Measurements from ENCODE around the gene CLIC1. TPM values are rescaled to one million over a fixed set of nuclear protein-coding genes. Genes with fewer than 3 reads are reported as not detected.

CLIC1 gene
- 107 and 113 TPM in 2 replicates for total RNA-seq (2013; cell fraction: nucleolus; rRNA removed)
- total RNA-seq (2014; rRNA removed) (647 and 648 TPM in 2 replicates), total RNA-seq (2014; rRNA removed; fragmentation: Illumina TruSeq; extraction: Trizol) (608 and 625 TPM in 2 replicates), total RNA-seq (2021) (446 and 458 TPM in 2 replicates), polyA plus RNA-seq (2011; rRNA removed) (890 and 943 TPM in 2 replicates), polyA plus RNA-seq (2014; fragmentation: Illumina TruSeq; extraction: Trizol) (712 and 725 TPM in 2 replicates), polyA plus RNA-seq (2014; fragmentation: Nextera tagmentation; extraction: Ambion mirVana) (1,000 to 10,000 TPM; 1,083 to 1,266 TPM), polyA plus RNA-seq (2014; rRNA removed) (563 and 612 TPM in 2 replicates), polyA plus RNA-seq (2016; fragmentation: Nextera tagmentation; extraction: Ambion mirVana) (100 to 1,000 TPM; 600 to 622 TPM), polyA minus RNA-seq (2011; rRNA and poly(A)+ RNA removed) (408 and 594 TPM in 2 replicates), Bru-seq, nascent RNA (percentile 93 among the genes with signal in this experiment), BruChase-seq, experiment 1, labeled RNA remaining after a 6-hour chase (percentile 98 among the genes with signal in this experiment), BruChase-seq, experiment 2, labeled RNA remaining after a 2-hour chase (percentile 94 among the genes with signal in this experiment)
- 339 TPM for polyA plus RNA-seq (2011; ENCODE audit: low read depth)
- polyA plus RNA-seq (2011; cell fraction: cytosol; rRNA removed): 970 and 975 TPM in 2 replicates
- 283 and 349 TPM in 2 replicates for polyA plus RNA-seq (2011; cell fraction: nucleus; rRNA removed)
- polyA plus RNA-seq (2012): 397 and 480 TPM in 2 replicates
- polyA minus RNA-seq (2011; cell fraction: cytosol; rRNA and poly(A)+ RNA removed): 170 and 175 TPM in 2 replicates
- 61.5 and 88.3 TPM in 2 replicates for polyA minus RNA-seq (2011; cell fraction: nucleus; rRNA and poly(A)+ RNA removed)
- long read RNA-seq, experiment 1, transcript CLIC1-208 (6 exons, 1,254 nt): major isoform, 534 of 645 reads
- long read RNA-seq, experiment 1, transcript CLIC1-210 (7 exons, 1,098 nt): minor isoform, 10 of 645 reads
- long read RNA-seq, experiment 1, partial matches to known transcripts: 14 of 645 reads
- long read RNA-seq, experiment 1, other reads (novel, unspliced or antisense): 86 of 645 reads
- long read RNA-seq, experiment 2, transcript CLIC1-210 (7 exons, 1,098 nt): minor isoform, 30 of 1,922 reads
- long read RNA-seq, experiment 2, transcript CLIC1-208 (6 exons, 1,254 nt): major isoform, 1,792 of 1,922 reads
- long read RNA-seq, experiment 2, partial matches to known transcripts: 56 of 1,922 reads
- long read RNA-seq, experiment 2, other reads (novel, unspliced or antisense): 40 of 1,922 reads

DNA sequence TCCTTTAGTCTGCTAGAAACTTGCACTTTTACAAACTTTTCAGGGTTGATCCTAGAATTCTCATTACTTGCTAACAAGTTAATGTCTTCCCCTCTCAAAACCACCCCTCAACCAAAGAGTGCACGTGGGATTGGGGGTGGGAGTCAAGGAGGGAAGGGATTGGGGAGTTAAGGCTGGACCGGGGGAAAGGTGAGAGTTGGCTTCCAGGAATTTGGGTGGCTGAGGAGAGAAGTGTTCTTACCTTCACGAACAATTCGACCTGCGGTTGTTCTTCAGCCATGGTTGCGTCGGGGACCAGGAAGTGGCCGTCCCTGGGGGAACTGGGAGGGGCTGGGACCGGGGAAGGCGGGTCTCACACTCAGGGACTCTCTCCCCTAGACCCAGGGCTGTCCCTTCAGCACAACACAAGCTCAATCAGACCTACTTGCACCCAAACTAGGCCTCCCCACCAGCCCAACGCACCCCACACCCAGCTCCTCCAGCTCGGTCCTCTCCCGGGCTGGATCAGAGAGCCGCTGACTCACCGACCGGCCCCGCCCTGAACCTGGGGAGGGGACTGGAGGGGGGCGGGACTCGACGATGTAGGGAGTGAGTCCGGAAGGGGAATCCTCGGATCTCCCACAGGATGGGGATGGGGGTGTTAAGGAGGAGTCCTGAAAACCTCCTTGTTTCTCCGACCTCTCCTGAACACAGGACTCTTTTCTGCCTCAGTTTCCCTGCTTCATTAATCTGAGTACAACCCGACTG, at the start of gene CLIC1:
Gene CLIC1 (minus strand): TSS at position 510 of the 747 bp plus-strand sequence. CDS start 230 bp downstream, at position 280.
- 1% methylated on average over 23 of the region's 24 CpGs for WGBS (ENCODE audit: insufficient coverage, insufficient replicate concordance, low lambda C conversion rate, missing lambda C conversion rate)
- intact Hi-C loops (cut with micrococcal nuclease; ENCODE audit: unreplicated experiment): loop anchor here (5.0 kb wide), 1 partner anchor 69 kb away; the partner anchor contains the start of genes CSNK2B and LY6G5B
- no peaks in the 10 kb centered on the region for H3K9me3 ChIP-seq (replicated peaks; ENCODE audit: control insufficient read depth, insufficient read depth, low read length)
- peak within 1 kb of the TSS; percentile 98 for H3K9ac ChIP-seq (ENCODE audit: control insufficient read depth, insufficient read depth, low read length)
- ATAC-seq (peak; percentile 48), DNase-seq (ENCODE audit: low read depth, low spot score) (peak; percentile 55), FAIRE-seq (no peak)
- ChIA-PET RAD21 (ENCODE audit: unreplicated experiment) (interaction anchor here (0.9 to 6.0 kb wide), 13 partner anchors 33 to 459 kb away, joined by 3 to 53 read pairs (median 5); partner anchors contain the start of genes ABHD16A, C6orf47, HSPA1A and HSPA1B), SMC1A (ENCODE audit: uncharacterized antibody, unreplicated experiment) (interaction anchor here (0.8 to 6.3 kb wide), 11 partner anchors 8 to 185 kb away, joined by 3 to 45 read pairs (median 13); partner anchors contain the start of genes ABHD16A, DDAH2, HSPA1B and LSM2), CTCF (interaction anchor here (0.6 to 15.8 kb wide), 12 partner anchors 7 to 185 kb away, joined by 3 to 208 read pairs (median 4); partner anchors contain the start of genes ABHD16A, DDAH2 and LY6G5C), POLR2A (interaction anchor here (0.6 to 9.7 kb wide), 19 partner anchors 9 to 440 kb away, joined by 3 to 158 read pairs (median 4); partner anchors contain the start of genes ABHD16A, BAG6, C6orf47 and HSPA1A)
- H3K27me3 ChIP-seq (replicated peaks in 1 of 2; ENCODE audit: control insufficient read depth in 2 of 2, insufficient read depth in 2 of 2, low read length in 1 of 2): no peaks in the 10 kb centered on the region
- H3K79me2 ChIP-seq (ENCODE audit: control insufficient read depth, insufficient read depth, low read length): peaks cover 51% of the 10 kb centered on the region
- peaks cover 6 to 13% of the 10 kb centered on the region in 2 experiments; a peak in 3 of 4 replicates for H3K36me3 ChIP-seq (ENCODE audit: control insufficient read depth in 2 of 2, insufficient read depth in 2 of 2, low read length in 1 of 2)
- in situ Hi-C loops (cut with MboI): no loop called here
- peak within 1 kb of the TSS; percentile 99 for H3K4me2 ChIP-seq (ENCODE audit: control insufficient read depth, insufficient read depth)
- no TSS peak for BruUV-seq (replicated peaks)
- H4K20me1 ChIP-seq (ENCODE audit: control insufficient read depth, insufficient read depth): 0 out of 2 replicates have a peak, but pooled peaks cover 4% of the 10 kb centered on the region
- peak within 1 kb of the TSS; percentile 69 for H2AFZ ChIP-seq (ENCODE audit: control insufficient read depth, low read depth, low read length)
- peak within 1 kb of the TSS; percentile 100 for H3K4me3 ChIP-seq
- peak within 1 kb of the TSS; percentile 99 for H3K27ac ChIP-seq (ENCODE audit: control insufficient read depth, insufficient read depth)
- H3K4me1 ChIP-seq (ENCODE audit: control insufficient read depth, insufficient read depth, low read length): peaks cover 28% of the 10 kb centered on the region
- TF ChIP-seq, protein P1, sequence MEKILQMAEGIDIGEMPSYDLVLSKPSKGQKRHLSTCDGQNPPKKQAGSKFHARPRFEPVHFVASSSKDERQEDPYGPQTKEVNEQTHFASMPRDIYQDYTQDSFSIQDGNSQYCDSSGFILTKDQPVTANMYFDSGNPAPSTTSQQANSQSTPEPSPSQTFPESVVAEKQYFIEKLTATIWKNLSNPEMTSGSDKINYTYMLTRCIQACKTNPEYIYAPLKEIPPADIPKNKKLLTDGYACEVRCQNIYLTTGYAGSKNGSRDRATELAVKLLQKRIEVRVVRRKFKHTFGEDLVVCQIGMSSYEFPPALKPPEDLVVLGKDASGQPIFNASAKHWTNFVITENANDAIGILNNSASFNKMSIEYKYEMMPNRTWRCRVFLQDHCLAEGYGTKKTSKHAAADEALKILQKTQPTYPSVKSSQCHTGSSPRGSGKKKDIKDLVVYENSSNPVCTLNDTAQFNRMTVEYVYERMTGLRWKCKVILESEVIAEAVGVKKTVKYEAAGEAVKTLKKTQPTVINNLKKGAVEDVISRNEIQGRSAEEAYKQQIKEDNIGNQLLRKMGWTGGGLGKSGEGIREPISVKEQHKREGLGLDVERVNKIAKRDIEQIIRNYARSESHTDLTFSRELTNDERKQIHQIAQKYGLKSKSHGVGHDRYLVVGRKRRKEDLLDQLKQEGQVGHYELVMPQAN (conservative IDR thresholded peaks at IDR 0.05): peak; percentile 19; the same call in 1 of the 2 replicates
- no peak for TF ChIP-seq CEBPB (IDR thresholded peaks at IDR 0.05; ENCODE audit: borderline replicate concordance in 1 of 2, low read depth in 2 of 2, low read length in 2 of 2)
- no peak for TF ChIP-seq TBL1XR1 (IDR thresholded peaks at IDR 0.05; ENCODE audit: low read depth, low read length)
- TF ChIP-seq MYC (IDR thresholded peaks at IDR 0.05; ENCODE audit: insufficient read depth, insufficient read length, insufficient replicate concordance, low read length, severe bottlenecking): no peak
- peak; percentile 69 for TF ChIP-seq SMAD5 (IDR thresholded peaks at IDR 0.05; ENCODE audit: low read depth)
- TF ChIP-seq, protein P2, sequence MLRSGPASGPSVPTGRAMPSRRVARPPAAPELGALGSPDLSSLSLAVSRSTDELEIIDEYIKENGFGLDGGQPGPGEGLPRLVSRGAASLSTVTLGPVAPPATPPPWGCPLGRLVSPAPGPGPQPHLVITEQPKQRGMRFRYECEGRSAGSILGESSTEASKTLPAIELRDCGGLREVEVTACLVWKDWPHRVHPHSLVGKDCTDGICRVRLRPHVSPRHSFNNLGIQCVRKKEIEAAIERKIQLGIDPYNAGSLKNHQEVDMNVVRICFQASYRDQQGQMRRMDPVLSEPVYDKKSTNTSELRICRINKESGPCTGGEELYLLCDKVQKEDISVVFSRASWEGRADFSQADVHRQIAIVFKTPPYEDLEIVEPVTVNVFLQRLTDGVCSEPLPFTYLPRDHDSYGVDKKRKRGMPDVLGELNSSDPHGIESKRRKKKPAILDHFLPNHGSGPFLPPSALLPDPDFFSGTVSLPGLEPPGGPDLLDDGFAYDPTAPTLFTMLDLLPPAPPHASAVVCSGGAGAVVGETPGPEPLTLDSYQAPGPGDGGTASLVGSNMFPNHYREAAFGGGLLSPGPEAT (IDR thresholded peaks at IDR 0.05; ENCODE audit: low read depth): peak; percentile 69
- TF ChIP-seq IKZF2 (IDR thresholded peaks at IDR 0.05): peak; percentile 57 to 76
- TF ChIP-seq, protein P3, sequence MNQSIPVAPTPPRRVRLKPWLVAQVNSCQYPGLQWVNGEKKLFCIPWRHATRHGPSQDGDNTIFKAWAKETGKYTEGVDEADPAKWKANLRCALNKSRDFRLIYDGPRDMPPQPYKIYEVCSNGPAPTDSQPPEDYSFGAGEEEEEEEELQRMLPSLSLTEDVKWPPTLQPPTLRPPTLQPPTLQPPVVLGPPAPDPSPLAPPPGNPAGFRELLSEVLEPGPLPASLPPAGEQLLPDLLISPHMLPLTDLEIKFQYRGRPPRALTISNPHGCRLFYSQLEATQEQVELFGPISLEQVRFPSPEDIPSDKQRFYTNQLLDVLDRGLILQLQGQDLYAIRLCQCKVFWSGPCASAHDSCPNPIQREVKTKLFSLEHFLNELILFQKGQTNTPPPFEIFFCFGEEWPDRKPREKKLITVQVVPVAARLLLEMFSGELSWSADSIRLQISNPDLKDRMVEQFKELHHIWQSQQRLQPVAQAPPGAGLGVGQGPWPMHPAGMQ (IDR thresholded peaks at IDR 0.05; ENCODE audit: borderline replicate concordance): no peak
- peak; percentile 33 for TF ChIP-seq MXI1 (IDR thresholded peaks at IDR 0.05; ENCODE audit: low read depth, low read length)
- TF ChIP-seq TCF3 (IDR thresholded peaks at IDR 0.05; ENCODE audit: borderline replicate concordance, insufficient read depth, low read depth, low read length): peak; percentile 50; the same call in 1 of the 2 replicates
- TF ChIP-seq YY1 (IDR thresholded peaks at IDR 0.05; ENCODE audit: low read depth, low read length): peak; percentile 85

Measured in GM12878 (cell line).